Cardiac muscle cell (in vitro differentiated cells and primary cell): ENCODE measurements around the gene TBCE. TPM values are rescaled to one million over a fixed set of nuclear protein-coding genes. Genes with fewer than 3 reads are reported as not detected.

Experiments
- DNase-seq, 2 donors: peaks; one replicate each; pipeline versions ENCODE4 v3.0.0 to v3.0.0-alpha.2; 2010 to 2017; ENCODE audit warnings: low read depth in 1 of 2, low spot score in 1 of 2
- H3K27ac ChIP-seq: fragments of 200-600 bp; sonication (generic); 2 replicates; pipeline ENCODE4 v1.5.1; 2016
- H3K27me3 ChIP-seq: fragments of 200-600 bp; sonication (generic); 2 replicates; pipeline ENCODE4 v1.6.0; 2016; ENCODE audit warnings: control low read depth
- H3K36me3 ChIP-seq: fragments of 200-600 bp; sonication (generic); 2 replicates; pipeline ENCODE4 v1.5.1; 2016; ENCODE audit warnings: control low read depth
- H3K4me1 ChIP-seq: fragments of 200-600 bp; sonication (generic); 2 replicates; pipeline ENCODE4 v1.8.1; 2017; ENCODE audit warnings: low read depth, mild to moderate bottlenecking, mixed run types
- H3K4me3 ChIP-seq: fragments of 200-600 bp; sonication (generic); 2 replicates; pipeline ENCODE4 v1.5.1; 2016; ENCODE audit warnings: mild to moderate bottlenecking
- H3K9me3 ChIP-seq: fragments of 200-600 bp; sonication (generic); 2 replicates; pipeline ENCODE4 v1.5.1; 2017; ENCODE audit warnings: low read depth, mild to moderate bottlenecking, control low read depth
- polyA plus RNA-seq: library from polyadenylated mRNA; unstranded; fragments of >200 nt; fragmentation: Nextera tagmentation; extraction: Ambion mirVana; gene quantifications from 2 replicates; pipeline ENCODE4 v1.2.1, GENCODE V29; 2016
- total RNA-seq: library from RNA; depleted of rRNA; stranded (reverse); fragments of >200 nt; gene quantifications from 2 replicates; pipeline ENCODE4 v1.2.3, GENCODE V29; 2016
- TF ChIP-seq, protein P1 (sequence below): IDR thresholded peaks from 2 replicates; pipeline ENCODE4 v1.5.1; 2012; ENCODE audit warnings: low read depth, mild to moderate bottlenecking, low read length

The TBCE gene
- total and polyA plus RNA-seq, 2 experiments from 2014 or later, result 17.9 to 34.8 TPM

- DNase-seq, result peak in 1 of 2 donors; percentile 1
- Histone ChIP-seq H3K27ac (peak overlapping the region; percentile 34), H3K9me3 (no peaks in the 10 kb centered on the region), H3K36me3 (peaks cover 22% of the 10 kb centered on the region), H3K4me3 (no peak overlapping the region), H3K4me1 (peaks cover 7% of the 10 kb centered on the region), H3K27me3 (no peaks in the 10 kb centered on the region)
- TF ChIP-seq, protein P1, sequence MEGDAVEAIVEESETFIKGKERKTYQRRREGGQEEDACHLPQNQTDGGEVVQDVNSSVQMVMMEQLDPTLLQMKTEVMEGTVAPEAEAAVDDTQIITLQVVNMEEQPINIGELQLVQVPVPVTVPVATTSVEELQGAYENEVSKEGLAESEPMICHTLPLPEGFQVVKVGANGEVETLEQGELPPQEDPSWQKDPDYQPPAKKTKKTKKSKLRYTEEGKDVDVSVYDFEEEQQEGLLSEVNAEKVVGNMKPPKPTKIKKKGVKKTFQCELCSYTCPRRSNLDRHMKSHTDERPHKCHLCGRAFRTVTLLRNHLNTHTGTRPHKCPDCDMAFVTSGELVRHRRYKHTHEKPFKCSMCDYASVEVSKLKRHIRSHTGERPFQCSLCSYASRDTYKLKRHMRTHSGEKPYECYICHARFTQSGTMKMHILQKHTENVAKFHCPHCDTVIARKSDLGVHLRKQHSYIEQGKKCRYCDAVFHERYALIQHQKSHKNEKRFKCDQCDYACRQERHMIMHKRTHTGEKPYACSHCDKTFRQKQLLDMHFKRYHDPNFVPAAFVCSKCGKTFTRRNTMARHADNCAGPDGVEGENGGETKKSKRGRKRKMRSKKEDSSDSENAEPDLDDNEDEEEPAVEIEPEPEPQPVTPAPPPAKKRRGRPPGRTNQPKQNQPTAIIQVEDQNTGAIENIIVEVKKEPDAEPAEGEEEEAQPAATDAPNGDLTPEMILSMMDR, result no peak
Observed at GRCh38 chr1:235491644-235492043, 124.4 kb downstream of the TBCE start.

GRCh38 chr1:235494531-235494930 lies 127.3 kb downstream of the TBCE start:
- peaks cover 7% of the 10 kb centered on the region for H3K4me1 ChIP-seq
- H3K27me3 ChIP-seq, result no peaks in the 10 kb centered on the region
- TF ChIP-seq, protein P1, result no peak
- no peak overlapping the region for H3K4me3 ChIP-seq
- H3K9me3 ChIP-seq, result no peaks in the 10 kb centered on the region
- no peak for DNase-seq
- H3K36me3 ChIP-seq, result peaks cover 22% of the 10 kb centered on the region
- no peak overlapping the region for H3K27ac ChIP-seq

DNA sequence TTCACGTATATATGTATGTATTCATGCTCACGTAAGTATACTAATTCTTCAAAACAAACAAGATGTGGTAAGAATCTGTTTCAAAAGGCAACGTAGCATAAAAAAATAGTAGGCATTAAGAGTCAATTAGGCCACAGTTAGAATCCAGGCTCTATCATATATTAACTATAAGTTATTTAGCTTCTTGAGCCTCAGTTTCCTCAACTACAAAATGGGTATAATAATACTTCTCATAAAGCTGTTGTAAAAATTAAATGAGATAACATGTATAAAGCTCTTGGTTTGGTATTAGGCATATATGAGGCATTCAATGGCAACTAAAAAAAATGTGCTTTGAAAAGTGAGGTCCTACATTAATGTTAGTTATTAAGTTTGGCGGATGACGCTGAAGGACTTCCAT lies 127.8 kb downstream of the TBCE start:
- Histone ChIP-seq H3K36me3 (peaks cover 22% of the 10 kb centered on the region), H3K27me3 (no peaks in the 10 kb centered on the region), H3K4me1 (peaks cover 7% of the 10 kb centered on the region), H3K4me3 (no peak overlapping the region), H3K9me3 (no peaks in the 10 kb centered on the region), H3K27ac (no peak overlapping the region)
- no peak for DNase-seq
- TF ChIP-seq, protein P1, result no peak

DNA sequence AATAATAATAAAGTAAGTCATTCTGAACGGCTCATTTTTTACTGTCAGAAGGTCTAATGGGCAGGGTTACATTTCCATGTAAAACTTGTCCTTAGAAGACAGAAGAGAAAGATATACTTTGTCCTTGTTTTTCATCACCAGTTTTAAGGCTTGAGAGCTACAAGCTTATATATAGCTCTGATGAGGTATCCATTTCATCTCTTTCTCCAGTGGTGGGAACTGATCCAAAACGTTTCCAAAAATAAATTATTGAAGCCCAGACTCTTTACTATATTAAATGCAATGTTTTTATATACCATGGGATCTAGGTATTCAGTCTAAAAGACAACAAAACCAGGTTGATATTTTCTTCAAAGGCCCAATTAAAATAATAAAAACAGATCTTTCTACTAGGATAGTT lies 128.3 kb downstream of the TBCE start:
- no peaks in the 10 kb centered on the region for H3K9me3 ChIP-seq
- DNase-seq, result no peak
- TF ChIP-seq, protein P1, result no peak
- H3K4me3 ChIP-seq, result no peak overlapping the region
- peaks cover 22% of the 10 kb centered on the region for H3K36me3 ChIP-seq
- no peak overlapping the region for H3K27ac ChIP-seq
- no peaks in the 10 kb centered on the region for H3K27me3 ChIP-seq
- peaks cover 7% of the 10 kb centered on the region for H3K4me1 ChIP-seq

GRCh38 chr1:235500971-235501540 lies 133.8 kb downstream of the TBCE start:
- no peaks in the 10 kb centered on the region for H3K36me3 ChIP-seq
- H3K4me1 ChIP-seq, result peaks cover 8% of the 10 kb centered on the region
- H3K9me3 ChIP-seq, result no peaks in the 10 kb centered on the region
- H3K27ac ChIP-seq, result no peak overlapping the region
- peak in 1 of 2 donors; percentile 4 for DNase-seq
- H3K27me3 ChIP-seq, result no peaks in the 10 kb centered on the region
- TF ChIP-seq, protein P1, result no peak
- no peak overlapping the region for H3K4me3 ChIP-seq

Other genes with a start within 250 kb of the TBCE start
- gene TOMM20, start 238.6 kb upstream of the TBCE start, total RNA-seq, result 92.9 and 114 TPM in 2 replicates
- 71.8 and 93.6 TPM in 2 replicates for gene TOMM20, start 238.6 kb upstream of the TBCE start, polyA plus RNA-seq
- 40.7 and 41.2 TPM in 2 replicates for gene RBM34, start 206.2 kb upstream of the TBCE start, total RNA-seq
- gene RBM34, start 206.2 kb upstream of the TBCE start, polyA plus RNA-seq, result 63.8 and 77.3 TPM in 2 replicates
- gene ARID4B, start 39.2 kb upstream of the TBCE start, total RNA-seq, result 37.9 and 74.6 TPM in 2 replicates
- 33.8 and 34.2 TPM in 2 replicates for gene ARID4B, start 39.2 kb upstream of the TBCE start, polyA plus RNA-seq
- 14.9 and 17.4 TPM in 2 replicates for gene GGPS1, start 38.9 kb upstream of the TBCE start, total RNA-seq
- gene GGPS1, start 38.9 kb upstream of the TBCE start, polyA plus RNA-seq, result 66.9 and 73.2 TPM in 2 replicates
- 18.5 and 22.4 TPM in 2 replicates for gene B3GALNT2, start 137.0 kb downstream of the TBCE start, total RNA-seq
- gene B3GALNT2, start 137.0 kb downstream of the TBCE start, polyA plus RNA-seq, result 11.4 and 14.5 TPM in 2 replicates